ENCODE results near the gene CYB5R4.
"Not testable (repeated sequence)": the region's sequence is repeated elsewhere in the genome, so short reads cannot be mapped to it uniquely, and the experiment has no call there.

CYB5R4 gene

GRCh38 chr6:83917001-83917400 lies 57.5 kb downstream of the CYB5R4 start:
- DNase-seq = no peak

DNA sequence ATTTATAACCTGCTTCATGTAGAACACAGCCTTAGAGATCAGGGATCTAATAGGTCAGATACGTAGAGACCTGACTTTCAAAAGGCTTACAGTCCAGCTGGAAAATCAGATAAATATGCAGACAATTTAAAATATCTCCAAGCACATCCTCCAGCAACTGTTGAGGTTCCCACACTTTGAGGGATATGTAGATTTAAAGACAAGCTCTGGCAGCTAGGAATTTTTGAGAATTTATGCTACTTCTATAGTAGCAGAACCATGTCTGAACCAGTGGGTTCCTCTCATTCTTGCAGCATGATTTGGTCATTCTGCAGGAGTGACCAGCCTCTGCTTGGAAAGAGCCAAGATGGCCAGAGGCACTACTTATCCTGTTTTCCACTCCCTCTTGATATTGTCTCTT lies 60.5 kb downstream of the CYB5R4 start:
- no peak for DNase-seq

- DNase-seq = no peak
Observed at GRCh38 chr6:83921315-83921714, 61.8 kb downstream of the CYB5R4 start.

DNA sequence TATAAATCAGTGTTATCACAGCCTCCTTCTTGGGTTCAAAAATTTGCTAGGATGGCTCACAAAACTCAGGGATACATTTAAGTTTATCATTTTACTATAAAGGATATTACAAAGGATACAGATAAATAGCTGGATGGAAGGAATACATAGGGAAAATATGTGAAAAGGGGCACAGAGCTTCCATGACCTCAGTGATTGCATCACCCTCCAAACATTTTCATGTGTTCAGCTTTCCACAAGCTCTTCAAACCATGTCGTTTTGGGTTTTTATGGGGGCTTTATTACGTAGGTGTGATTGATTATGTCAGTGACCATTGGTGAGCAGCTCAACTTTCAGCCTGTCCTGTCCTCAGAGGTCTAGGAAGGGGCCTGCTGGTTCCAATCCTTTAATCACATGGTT lies 68.0 kb downstream of the CYB5R4 start:
- no peak for DNase-seq

DNA sequence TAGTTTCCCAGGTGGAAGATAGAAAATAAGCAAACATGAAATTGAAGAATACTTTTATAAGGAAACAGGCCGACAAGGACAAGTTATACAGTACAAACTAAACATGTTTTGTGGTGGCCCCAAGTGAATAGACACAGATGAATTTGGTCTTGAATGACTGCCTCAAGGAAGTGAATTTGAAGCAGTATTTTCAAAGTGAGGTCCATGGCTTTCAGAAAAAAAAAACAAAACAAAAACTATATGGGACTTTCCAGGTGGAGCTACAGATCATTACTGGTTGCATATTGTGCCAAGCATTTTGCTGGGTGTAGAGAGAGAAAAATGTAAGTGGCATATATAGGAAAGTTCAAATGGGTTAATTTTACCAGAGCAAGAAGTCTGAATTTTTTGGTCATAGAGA lies 68.8 kb downstream of the CYB5R4 start:
- DNase-seq = no peak

DNA sequence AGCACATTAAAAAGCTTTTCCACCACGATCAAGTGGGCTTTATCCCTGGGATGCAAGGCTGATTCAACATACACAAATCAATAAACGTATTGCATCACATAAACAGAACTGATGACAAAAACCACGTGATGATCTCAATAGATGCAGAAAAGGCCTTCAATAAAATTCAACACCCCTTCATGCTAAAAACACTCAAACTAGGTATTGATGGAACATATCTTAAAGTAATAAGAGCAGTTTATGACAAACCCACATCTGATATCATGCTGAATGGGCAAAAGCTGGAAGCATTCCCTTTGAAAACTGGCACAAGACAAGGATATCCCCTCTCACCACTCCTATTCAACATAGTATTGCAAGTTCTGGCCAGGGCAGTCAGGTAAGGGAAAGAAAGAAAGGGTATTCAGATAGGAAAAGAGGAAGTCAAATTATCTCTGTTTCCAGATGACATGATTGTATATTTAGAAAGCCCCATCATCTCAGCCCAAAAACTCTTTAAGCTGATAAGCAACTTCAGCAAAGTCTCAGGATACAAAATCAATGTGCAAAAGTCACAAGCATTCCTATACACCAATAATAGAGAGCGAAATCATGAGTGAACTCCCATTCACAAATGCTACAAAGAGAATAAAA lies 86.8 kb downstream of the CYB5R4 start:
- not testable (repeated sequence) for DNase-seq

- DNase-seq = not testable (repeated sequence)
Observed at GRCh38 chr6:83947983-83948382, 88.5 kb downstream of the CYB5R4 start.

- no peak for DNase-seq
Observed at GRCh38 chr6:83948851-83949250, 89.4 kb downstream of the CYB5R4 start.

- not testable (repeated sequence) for DNase-seq
Observed at GRCh38 chr6:83951423-83951822, 91.9 kb downstream of the CYB5R4 start.

GRCh38 chr6:83952830-83953229 lies 93.3 kb downstream of the CYB5R4 start:
- no peak for DNase-seq

- no peak for DNase-seq
Observed at GRCh38 chr6:83954371-83954770, 94.9 kb downstream of the CYB5R4 start.

GRCh38 chr6:83958241-83958685 lies 98.8 kb downstream of the CYB5R4 start:
- DNase-seq = no peak

DNA sequence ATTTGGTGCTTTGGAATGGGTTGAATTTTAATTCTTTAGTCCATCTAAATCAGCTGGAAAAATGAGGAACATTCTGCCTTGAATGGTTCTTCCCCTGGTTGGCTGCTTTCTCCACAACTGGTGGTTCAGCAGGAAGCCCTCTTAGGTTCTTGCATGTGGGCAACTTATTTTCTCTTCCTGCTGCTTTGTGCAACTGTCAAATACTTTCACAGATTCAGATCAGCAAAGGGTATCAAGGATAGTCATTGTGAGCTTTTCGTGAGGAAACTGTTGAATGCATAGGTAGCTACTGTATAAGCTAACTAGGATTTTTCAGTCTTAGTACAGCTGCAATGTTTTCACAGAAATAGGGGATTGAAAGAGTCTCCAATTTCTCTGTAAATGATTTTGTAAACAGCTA lies 101.2 kb downstream of the CYB5R4 start:
- no peak for DNase-seq

DNA sequence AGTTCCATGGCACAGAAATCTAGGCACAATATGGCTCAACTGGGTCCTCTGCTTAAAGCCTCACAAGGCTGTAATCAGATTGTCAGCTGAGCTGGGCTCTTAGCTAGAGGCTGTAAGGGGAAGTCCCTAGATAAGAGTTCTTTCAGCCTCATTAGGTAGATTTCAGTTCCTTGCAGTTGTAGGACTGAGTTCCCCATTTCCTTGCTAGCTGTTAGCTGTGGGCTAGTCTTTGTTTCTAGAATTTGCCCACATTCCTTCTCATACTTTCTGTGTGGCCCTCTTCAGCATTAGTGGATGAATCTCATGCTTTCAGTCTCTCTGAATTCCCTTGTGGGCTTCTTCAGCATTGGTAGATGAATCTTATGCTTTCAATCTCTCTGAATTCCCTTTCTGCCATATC lies 103.1 kb downstream of the CYB5R4 start:
- DNase-seq = no peak

DNA sequence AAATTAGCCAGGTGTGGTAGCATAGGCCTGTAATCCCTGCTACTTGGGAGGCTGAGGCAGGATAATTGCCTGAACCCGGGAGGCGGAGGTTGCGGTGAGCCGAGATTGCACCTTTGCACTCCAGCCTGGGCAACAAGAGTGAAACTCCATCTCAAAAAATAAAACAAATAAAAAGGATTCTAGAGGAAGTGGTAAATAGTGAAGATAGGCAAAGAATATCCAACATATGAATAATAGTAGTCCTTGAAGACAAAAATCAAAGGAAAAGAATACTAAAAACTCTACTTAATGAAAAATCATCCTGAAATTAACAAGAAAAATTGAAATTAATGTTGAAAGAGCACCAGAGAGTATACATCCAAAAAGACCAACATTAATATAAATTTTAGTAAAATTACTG lies 107.0 kb downstream of the CYB5R4 start:
- no peak for DNase-seq

DNA sequence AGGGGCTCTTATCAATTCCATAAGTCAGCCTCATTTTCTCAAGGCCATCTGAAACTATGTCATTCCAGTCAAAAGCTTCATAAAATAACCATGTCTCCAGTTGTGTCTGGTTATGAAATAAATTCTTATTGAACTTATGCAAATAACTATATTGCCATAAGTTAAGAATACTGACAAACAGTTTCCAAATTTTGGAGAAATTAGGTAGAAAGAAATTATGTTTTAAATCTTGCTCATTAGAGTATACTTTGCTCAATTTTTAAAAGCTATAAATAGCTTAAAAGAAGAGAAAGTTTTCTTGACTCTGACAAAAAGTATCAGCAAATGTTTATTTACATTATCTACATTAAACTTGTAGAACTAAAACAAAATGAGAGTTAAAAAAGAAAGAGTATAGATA lies 111.1 kb downstream of the CYB5R4 start:
- DNase-seq = no peak

DNA sequence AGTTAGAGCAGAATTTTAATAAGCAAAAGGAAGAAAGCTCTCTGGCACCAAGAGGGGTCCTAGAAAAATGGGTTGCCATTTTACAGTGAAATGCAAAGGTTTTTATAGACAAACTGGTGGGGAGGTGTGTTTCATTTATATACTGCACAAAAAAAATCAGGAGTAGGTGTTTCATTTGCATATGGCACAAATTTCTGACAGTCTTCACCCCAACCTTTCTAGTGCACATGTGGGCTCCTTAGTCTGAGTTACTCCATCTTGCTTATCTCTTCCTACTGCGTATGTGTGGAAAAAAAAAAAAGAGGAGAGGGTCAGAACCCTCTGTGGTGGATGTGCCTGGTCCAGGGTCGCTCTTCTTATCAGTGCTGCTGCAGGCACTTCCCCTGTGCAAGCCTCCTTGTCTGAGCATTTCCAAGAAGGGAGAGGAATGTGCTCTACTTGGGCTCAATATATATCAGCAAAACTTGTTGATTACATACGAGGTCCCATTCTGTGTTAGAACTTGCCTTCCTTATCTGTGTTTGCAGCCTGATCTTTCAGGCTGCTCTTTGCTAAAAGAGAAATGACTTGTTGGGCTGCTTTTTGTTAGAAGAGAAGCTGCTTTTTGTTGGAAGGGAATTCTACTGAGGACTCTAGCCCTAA lies 115.0 kb downstream of the CYB5R4 start:
- no peak for DNase-seq

- DNase-seq = no peak
Observed at GRCh38 chr6:83976037-83976755, 116.7 kb downstream of the CYB5R4 start.

DNA sequence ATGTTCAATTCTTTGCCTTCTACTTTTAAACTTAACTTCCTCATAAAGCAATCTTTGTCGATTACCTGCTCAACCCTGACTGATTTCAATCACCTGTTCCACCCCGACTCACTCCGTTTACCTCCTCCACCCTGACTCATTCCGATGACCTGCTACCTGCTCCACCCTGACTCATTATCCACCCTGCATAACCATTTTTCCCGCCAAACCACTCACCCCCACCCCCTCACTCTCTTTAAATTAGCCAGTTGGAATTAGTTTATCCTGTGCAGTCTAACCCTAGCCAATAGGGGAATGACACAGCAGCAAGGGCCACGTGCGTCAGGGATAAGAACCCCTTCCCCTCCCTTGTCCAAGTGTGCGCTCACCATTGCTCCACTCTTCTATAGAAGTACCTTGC lies 117.4 kb downstream of the CYB5R4 start:
- no peak for DNase-seq

- no peak for DNase-seq
Observed at GRCh38 chr6:83978324-83978734, 118.8 kb downstream of the CYB5R4 start.

DNA sequence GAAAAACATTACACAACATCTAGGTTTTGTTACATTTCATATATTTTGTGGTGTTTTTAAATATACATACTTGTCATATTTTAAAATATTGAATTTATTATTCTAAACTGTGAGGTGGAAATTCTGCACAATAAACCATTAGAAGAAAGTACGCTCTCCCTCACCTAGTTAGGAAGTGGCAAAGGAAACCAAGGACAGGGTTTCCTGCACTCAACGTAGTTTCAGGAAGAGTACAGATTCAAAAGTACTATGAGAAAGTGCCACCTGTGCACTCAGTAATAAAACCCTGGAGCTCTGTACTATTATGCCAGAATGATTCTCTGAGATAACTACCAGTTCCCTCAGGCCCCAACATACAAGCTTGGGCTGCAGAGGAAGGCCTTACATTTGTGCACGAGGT lies 119.5 kb downstream of the CYB5R4 start:
- no peak for DNase-seq

GRCh38 chr6:83984411-83984810 lies 124.9 kb downstream of the CYB5R4 start:
- no peak for DNase-seq

- no peak for DNase-seq
Observed at GRCh38 chr6:83985308-83985713, 125.8 kb downstream of the CYB5R4 start.

- no peak for DNase-seq
Observed at GRCh38 chr6:83985715-83986114, 126.2 kb downstream of the CYB5R4 start.
